ENCODE data around the gene MPO.

Gene MPO

GRCh38 chr17:58233543-58233942 is 47.2 kb downstream of the MPO start:
- no peak for TF ChIP-seq CTCF (IDR thresholded peaks at IDR 0.05; ENCODE audit: low read depth, low read length)
- H3K4me3 ChIP-seq (ENCODE audit: low read depth, low read length) = no peak overlapping the region

- no peak for TF ChIP-seq CTCF (IDR thresholded peaks at IDR 0.05; ENCODE audit: low read depth, low read length)
- no peak overlapping the region for H3K4me3 ChIP-seq (ENCODE audit: low read depth, low read length)
Observed at GRCh38 chr17:58232707-58233156, 48.0 kb downstream of the MPO start.

- no peak for TF ChIP-seq CTCF (IDR thresholded peaks at IDR 0.05; ENCODE audit: low read depth, low read length)
- no peak overlapping the region for H3K4me3 ChIP-seq (ENCODE audit: low read depth, low read length)
Observed at GRCh38 chr17:58231641-58232040, 49.1 kb downstream of the MPO start.

GRCh38 chr17:58229881-58230280 is 50.9 kb downstream of the MPO start:
- no peak for TF ChIP-seq CTCF (IDR thresholded peaks at IDR 0.05; ENCODE audit: low read depth, low read length)
- no peak overlapping the region for H3K4me3 ChIP-seq (ENCODE audit: low read depth, low read length)

- TF ChIP-seq CTCF (IDR thresholded peaks at IDR 0.05; ENCODE audit: low read depth, low read length) = no peak
Observed at GRCh38 chr17:58229384-58229783, 51.4 kb downstream of the MPO start.

GRCh38 chr17:58228679-58229078 is 52.1 kb downstream of the MPO start:
- H3K4me3 ChIP-seq (ENCODE audit: low read depth, low read length) = no peak overlapping the region
- no peak for TF ChIP-seq CTCF (IDR thresholded peaks at IDR 0.05; ENCODE audit: low read depth, low read length)

More at GRCh38 chr17:58229384-58229783, 51.4 kb downstream of the MPO start:
- H3K4me3 ChIP-seq (ENCODE audit: low read depth, low read length) = no peak overlapping the region

- H3K4me3 ChIP-seq (ENCODE audit: low read depth, low read length) = no peak overlapping the region
- no peak for TF ChIP-seq CTCF (IDR thresholded peaks at IDR 0.05; ENCODE audit: low read depth, low read length)
Observed at GRCh38 chr17:58227733-58228132, 53.0 kb downstream of the MPO start.

Data from WI38 (cell line).